Endothelial cell of coronary artery (primary cell): Measurements from ENCODE around the gene CRY2. TPM values are rescaled to one million over a fixed set of nuclear protein-coding genes. Genes with fewer than 3 reads are reported as not detected.

ENCODE experiments used
- total RNA-seq: library from RNA; depleted of rRNA; stranded (reverse); fragments of >200 nt; gene quantifications from 2 replicates; pipeline ENCODE4 v1.2.3, GENCODE V29; 2014

CRY2 gene
- total RNA-seq: 5.8 and 11.8 TPM in 2 replicates

DNA sequence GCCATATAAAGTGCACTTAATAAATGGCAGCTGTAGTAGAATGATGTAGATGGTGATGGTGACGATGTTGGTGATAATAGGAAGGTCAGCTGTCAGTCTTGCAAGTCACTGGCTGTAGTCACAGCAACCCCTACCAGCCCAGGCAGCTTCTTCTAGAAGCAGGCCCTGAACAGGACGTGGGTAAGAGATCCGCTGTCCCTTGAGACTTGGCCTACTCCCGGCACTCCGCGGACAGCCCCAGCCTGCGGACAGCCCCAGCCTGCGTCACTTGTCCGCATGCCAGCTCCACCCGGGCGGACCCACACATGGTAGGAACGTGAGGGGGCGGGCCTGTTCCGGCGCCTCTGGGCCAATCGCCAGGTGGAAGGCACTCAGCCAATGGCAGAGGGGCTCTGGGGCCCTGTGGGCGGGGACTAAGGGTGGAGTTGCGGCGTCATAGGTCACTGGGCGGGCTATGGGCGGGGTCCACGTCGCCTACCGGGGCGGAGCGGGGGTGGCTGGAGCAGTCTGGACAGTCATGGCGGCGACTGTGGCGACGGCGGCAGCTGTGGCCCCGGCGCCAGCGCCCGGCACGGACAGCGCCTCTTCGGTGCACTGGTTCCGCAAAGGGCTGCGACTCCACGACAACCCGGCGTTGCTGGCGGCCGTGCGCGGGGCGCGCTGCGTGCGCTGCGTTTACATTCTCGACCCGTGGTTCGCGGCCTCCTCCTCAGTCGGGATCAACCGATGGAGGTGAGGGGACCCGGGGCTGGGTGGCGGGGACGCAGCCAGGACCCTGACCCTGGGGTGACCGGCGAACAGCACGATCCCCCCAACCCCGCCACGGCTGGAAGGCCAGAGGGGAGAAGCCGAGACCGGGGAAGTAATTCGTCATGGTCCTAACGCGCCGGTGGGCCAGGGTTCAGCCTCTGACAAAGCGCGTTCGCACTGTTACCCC lies at the start of gene CRY2:
TSS of gene CRY2 (plus strand) at position 502 of the 937 bp plus-strand sequence. CDS start at position 518, 16 bp downstream.

DNA sequence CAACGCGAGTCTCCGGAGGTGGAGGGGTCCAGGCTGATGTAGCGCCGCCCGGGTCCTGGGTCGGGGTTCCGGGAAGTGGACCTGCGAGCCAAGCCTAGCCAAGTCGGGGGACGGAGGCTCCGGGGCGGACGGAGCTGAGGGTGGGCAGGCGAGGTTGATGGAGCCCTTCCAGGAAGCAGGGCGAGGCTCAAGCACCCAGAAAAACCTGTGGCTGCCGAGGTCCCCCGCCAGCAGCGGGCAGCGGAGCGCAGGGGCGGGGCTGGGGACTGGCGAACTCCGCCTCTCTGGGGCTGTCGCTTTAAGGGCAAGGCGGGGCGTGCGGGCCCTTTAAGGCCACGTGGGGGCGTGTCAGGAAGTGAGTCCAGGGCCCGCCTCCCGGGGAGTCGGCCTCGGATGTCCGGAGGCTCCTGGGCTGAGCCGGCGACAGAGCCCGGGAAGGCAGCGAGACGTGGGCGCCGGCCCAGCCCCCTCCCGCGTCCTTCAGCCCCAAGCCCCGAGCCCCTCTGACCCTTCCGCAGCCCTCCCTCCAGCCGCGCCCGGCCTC lies 42.4 kb upstream of the CRY2 start, which contains the start of gene SLC35C1:
TSS of gene SLC35C1 (plus strand) at position 389 of the 544 bp plus-strand sequence. CDS start 653 bp downstream, outside the sequence.

GRCh38 chr11:45885274-45885920 lies 38.1 kb downstream of the CRY2 start, which contains the start of gene MAPK8IP1:
MAPK8IP1 (plus strand) TSS chr11:45885651; CDS start chr11:45885821, 170 bp downstream.

DNA sequence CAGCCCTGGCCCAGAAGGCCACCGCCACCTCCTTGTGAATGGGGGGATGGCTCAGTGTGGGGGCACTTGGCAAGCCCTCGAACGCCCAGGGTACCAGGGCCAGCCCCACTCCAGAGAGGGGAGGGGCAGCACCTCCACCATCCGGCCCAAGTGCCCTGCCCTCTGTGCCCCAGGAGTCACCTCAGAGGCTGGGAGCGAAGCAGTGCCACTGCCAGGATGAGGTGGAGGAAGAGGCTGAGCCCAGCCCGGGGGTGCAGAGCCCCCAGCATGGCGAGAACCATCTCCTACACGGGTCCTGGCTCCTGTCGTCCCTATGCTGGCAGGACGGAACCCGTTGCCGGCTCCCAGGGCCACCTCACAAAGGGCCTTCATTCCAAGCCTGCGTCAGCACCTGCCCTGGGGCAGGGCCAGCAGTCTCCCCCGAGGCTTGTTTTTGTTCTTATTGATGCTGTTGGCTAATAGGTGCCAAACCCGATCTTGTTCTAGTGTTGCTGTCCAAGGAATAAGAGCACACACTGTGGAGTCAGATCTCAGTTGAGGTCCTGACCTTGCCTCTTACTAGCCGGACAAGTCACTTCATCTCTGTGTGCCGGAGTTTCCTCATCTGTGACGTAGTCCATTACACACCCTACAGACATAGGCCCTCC lies 59.8 kb downstream of the CRY2 start, which contains the start of gene FREY1:
TSS of gene FREY1 (minus strand) at position 307 of the 647 bp plus-strand sequence. CDS start at position 281, 26 bp downstream.

GRCh38 chr11:45917623-45918330 lies 70.5 kb downstream of the CRY2 start, which contains the start of gene PEX16:
PEX16 (minus strand) TSS chr11:45917877; CDS start chr11:45917811, 66 bp downstream.

DNA sequence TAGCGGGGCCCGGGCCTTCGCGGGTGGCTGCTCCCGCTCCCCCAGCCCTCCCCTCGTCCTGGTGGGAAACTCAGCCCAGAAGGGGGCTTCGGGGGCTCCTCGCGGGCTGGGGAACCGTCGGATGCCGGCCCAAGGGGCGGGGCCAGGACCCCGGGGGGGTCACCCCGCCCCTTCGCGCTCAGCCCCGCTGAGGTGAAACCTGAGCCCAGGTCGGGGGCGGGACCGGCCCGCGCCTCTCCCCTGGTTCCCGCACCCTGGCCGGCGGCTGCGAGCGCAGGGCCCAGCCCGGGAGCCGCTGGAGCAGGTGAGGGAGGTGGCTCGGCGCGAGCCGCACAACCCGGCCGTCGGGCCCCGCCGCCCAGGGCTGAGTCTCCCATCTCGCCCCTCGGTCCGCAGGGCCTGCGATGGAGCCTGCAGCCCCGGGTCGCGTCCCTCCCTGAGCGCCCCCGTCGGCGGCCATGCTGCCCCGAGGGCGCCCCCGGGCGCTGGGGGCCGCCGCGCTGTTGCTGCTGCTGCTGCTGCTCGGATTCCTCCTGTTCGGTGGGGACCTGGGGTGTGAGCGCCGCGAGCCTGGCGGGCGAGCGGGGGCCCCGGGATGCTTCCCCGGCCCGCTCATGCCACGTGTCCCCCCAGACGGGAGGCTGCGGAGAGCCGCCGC lies 75.3 kb downstream of the CRY2 start, which contains the start of gene LARGE2:
TSS of gene LARGE2 (plus strand) at position 232 of the 658 bp plus-strand sequence. CDS start at position 459, 227 bp downstream.

Other genes starting within 250 kb of the CRY2 start
- 19.0 and 43.4 TPM in 2 replicates for gene CHST1, start 181.9 kb upstream of the CRY2 start, total RNA-seq
- 7.0 and 7.4 TPM in 2 replicates for gene SLC35C1, start 42.3 kb upstream of the CRY2 start, total RNA-seq
- 3.7 and 4.5 TPM in 2 replicates for gene MAPK8IP1, start 38.2 kb downstream of the CRY2 start, total RNA-seq
- gene FREY1, start 59.8 kb downstream of the CRY2 start, total RNA-seq: 0.54 and 0.75 TPM in 2 replicates
- gene PEX16, start 70.4 kb downstream of the CRY2 start, total RNA-seq: 33.1 and 36.0 TPM in 2 replicates
- gene LARGE2, start 75.2 kb downstream of the CRY2 start, total RNA-seq: under 0.01 and 0.09 TPM in 2 replicates